ENCODE data around the gene MON2. TPM values are rescaled to one million over a fixed set of nuclear protein-coding genes. Genes with fewer than 3 reads are reported as not detected.
"Not testable (repeated sequence)": the region's sequence is repeated elsewhere in the genome, so short reads cannot be mapped to it uniquely, and the experiment has no call there.

Gene MON2
- polyA plus RNA-seq, 10 donors: 29.2 to 63.8 (median 37.4) TPM

DNA sequence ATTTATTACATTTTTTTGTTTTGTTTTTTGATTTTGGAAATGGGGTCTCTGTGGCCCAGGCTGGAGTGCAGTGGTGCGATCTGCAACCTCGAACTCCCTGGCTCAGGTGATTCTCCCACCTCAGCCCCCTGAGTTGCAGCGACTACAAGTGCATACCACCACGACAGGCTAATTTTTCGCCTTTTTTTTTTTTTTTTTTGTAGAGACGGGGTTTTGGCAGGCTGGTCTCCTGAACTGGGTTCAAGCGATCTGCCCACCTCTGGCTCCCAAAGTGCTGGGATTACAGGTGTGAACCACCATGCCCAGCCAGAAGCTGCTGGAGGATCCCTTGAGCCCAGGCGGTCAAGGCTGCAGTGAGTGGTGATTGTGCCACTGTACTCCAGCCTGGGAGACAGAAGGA is 2.3 kb downstream of the MON2 start:
- no peak for DNase-seq

DNA sequence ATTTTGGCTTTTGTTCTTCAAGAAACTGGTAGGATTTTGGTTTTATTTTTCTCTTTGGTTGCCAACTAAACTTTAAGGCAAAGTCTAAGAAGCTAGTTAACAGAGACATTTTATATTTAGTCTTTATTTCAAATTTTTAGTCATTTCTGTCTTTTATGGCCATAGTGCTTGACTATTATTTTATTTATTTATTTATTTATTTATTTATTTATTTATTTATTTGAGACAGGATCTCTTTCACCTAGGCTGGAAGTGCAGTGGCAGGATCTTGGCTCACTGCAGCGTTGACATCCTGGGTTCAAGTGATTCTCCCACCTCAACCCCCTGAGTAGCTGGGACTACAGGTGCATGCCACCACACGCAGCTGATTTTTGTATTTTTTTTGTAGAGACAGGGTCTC is 3.1 kb downstream of the MON2 start:
- DNase-seq: no peak

DNA sequence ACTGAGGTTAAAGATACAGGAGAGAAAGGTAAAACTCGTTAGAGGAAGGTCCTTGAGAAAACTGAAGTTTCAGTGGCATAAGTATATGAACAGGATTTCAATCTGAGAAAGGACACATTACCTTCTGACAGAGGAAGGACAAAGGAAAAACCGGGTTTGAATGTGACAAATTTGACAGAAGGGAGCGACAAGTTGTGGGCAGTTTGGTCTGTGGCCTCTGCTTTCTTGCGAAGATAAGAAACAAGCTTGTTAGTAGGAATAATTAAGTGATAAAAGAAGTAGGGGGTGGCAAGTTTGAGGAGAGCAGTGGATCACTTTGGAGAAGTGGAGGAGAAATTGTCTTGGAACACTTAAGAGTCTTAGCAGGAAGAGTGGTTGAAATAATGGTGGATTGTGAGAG is 5.1 kb downstream of the MON2 start:
- DNase-seq: no peak

DNA sequence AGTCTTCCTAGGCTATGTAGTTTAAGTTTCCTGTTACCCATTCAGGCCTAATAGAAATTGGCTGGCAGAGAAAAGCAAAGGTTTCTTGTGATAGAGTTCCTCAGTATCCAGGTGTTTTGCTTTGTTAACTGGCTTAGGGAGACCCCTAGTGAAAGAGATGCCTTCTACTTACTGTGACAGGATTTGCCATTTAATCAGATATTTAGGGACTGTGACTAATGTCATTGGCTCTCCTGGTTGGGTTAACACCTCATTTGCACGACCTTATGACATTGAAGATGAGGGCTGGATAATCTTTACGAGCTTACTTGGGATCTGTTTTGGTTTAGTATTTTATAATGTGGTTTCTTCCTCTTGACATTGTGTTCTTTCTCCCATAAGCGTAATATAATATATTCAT is 5.8 kb downstream of the MON2 start:
- DNase-seq: no peak

DNA sequence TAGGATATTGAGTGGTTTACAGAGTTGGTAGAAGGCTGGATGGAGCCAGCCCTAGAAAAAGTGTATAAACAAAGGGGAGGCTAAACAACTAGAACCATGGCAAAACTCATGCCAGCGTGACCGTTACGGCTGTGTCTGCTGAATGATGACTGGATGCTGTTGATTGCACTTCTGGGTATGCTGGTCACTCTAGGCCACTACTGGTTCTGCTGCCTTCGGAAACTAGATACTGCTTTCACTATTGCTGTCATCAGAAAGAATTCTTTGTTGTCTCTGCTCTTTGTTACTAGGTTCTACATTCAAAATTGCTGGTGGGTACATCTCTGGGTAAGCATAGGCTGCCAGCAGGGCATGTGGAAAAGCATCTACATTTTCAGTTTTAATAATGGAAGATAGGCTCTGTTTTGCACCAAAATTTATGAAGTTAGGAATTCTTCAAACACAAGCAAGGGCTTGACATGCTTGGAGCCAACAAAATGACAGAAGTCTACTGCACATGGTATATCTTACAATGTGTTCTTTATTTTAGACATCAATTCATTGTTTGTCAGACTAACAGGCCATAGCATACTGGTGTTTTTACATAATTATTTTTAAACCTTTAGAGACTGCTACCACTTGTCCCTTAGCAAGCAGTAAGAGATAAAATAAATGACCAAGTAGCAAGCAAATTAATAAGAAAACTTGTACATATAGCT is 15.4 kb downstream of the MON2 start:
- DNase-seq: no peak

DNA sequence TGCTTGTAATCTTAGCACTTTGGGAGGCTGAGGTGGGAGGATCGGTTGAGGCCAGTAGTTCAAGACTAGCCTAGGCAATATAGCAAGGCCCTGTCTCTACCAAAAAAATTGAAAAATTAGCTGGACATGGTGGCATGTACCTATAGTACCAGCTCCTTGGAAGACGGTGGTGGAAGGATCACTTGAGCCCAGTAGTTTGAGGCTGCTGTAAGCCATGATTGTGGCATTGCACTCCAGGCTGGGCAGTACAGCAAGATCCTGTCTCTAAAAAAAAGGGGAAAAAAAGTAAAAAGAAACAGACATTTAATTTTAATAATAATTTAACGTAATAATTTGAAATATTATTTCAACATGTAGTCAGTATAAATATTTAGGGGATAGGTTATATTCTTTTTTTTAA is 16.1 kb downstream of the MON2 start:
- no peak for DNase-seq

DNA sequence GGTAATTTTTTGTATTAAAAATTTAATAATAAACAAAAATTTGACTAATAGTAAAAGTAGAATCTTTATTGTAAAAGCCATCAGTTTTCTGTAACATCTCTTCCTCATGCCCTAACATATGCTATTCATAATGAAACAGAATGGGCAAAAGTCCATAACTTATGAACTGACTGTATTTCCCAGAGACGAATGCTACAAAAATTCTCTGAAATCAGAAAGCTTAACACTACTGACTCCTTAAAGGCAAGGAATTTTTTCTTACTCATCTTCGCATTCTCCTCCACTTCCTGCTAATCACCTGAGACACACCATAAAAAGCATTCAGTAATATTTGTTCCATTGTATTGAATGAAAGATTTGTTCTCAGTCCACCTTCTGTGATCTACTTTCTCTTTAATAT is 17.6 kb downstream of the MON2 start:
- peak in 1 of 3 donors; percentile 12 for DNase-seq

DNA sequence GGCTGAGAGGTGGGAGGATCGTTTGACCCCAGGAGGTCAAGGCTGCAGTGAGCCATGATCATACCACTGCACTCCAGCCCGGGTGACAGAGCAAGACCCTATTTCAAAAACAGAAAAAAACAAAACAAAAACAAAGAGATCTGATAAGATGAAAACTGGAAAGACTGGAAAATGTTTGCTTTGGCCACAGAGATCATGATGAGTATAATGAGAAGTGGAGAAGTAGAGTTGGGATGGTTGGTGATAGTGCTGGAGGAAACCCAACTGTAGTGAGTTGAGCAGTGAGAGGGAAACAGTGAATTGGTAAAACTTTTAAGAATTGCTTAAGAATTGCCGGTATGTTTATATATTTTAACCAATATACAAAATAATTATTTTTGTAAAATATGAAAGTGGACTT is 39.2 kb downstream of the MON2 start:
- DNase-seq: no peak

DNA sequence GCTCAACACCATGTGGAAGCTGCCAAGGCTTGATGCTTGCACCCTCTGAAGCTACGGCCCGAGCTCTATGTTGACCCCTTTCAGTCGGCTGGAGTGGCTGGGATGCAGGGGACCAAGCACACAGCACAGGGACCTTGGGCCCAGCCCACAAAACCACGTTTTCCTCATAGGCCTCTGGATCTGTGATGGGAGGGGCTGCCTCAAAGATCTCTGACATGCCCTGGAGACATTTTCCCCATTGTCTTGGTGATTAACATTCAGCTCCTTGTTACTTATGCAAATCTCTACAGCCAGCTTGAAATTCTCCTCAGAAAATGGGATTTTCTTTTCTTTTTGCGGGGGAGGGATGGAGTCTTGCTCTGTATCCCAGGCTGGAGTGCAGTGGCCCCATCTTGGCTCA is 46.3 kb downstream of the MON2 start:
- DNase-seq: no peak

DNA sequence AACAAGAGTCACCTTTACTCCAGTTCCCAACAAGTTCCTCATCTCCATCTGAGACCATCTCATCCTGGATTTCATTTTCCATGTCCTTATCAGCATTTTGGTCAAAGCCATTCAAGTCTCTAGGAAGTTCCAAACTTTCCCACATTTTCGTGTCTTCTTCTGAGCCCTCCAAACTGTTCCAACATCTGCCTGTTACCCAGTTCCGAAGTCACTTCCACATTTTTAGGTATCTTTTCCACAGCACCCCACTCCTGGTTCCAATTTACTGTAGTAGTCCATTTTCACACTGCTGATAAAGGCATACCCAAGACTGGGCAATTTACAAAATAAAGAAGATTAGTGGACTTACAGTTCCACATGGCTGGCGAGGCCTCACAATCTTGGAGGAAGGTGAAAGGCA is 47.5 kb downstream of the MON2 start:
- DNase-seq: not testable (repeated sequence)

DNA sequence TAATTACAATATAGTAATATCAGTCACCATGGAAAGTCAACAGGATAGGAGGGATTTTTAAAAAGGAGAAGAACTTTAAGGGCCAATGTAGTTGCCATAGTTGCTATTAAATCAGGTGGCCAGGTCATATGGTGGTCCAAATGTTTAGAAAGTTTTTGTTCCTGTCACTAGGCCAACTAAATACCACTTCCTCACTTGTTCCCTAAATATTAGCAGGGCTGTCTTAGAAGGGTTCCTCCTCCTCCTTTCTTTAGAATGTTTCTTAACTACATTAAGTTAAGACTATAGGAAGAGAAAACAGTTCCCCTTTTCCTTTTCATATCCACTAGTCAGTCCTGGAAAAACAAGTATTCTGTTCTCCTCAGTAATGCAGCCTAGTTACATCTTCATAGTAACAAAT is 50.3 kb downstream of the MON2 start:
- DNase-seq: peak; percentile 5 to 18 (median 6)

DNA sequence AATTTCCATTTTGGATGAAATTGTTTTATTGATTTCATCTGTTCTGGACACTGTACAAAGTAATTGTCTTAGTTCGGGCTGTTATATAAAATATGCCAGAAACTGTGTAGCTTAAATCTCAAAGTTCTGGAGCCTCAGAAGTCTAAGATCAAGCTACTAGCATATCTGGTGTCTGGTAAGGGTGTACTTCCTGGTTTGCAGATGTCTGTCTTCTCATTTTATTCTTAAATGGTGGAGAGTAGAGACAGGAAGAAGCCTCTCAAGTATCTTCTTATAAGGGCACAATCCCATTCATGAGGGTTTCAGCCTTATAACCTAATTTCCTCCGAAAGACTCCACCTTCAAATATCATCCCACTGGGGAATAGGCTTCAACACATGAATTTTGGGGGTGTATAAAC is 51.3 kb downstream of the MON2 start:
- DNase-seq: no peak

DNA sequence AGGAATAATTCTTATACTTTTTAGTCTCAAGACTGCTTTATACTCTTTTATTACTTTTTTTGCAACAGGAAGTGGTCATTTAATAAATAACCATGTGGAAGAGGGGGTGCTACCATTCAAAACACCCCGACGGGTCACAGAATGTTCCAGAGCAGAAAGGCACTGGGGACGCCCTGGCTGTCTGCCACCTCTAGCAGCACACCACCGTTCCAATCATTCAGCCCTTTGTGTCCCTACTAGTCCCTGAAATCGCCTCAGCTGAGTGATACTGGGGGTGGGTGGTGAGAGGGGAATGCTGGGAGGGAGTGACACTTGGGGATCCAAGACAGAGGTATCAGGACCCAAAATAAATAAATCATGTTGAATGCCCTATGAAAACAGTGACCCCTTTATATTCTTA is 52.4 kb downstream of the MON2 start:
- no peak for DNase-seq

DNA sequence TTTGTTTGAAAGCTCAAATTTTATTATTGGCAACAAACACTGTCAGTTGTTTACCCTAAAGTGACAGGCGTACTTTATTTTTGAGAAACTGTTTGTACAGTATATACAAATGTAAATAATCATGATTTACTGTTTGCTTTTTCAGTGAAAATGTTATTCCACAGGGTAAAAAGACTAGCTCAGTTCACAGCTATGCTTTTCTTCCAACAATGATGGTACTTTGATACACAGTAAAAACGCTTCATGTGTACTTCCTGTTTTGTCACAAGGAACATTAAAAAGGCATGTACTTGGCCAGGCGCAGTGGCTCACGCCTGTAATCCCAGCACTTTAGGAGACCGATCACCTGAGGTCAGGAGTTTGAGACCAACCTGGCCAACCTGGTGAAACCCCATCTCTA is 53.7 kb downstream of the MON2 start:
- no peak for DNase-seq

DNA sequence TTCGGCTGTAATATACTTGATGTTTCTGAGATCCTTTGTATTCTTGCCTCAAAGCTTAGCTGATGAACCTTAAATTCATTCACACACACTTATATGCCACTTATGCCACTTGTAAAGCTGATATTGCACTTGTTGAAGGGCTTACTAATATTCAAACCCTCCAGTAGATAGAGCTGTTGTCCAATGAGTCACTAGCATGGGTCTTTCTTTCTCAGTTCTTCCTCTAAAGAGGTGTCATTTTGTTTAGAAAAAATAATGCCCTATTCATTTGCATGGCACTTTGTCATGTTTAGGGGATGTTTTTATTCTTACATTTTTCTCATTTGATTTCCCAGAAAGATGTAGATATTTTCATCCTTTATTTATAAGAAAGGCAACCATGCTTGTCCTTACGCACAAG is 56.4 kb downstream of the MON2 start:
- no peak for DNase-seq

DNA sequence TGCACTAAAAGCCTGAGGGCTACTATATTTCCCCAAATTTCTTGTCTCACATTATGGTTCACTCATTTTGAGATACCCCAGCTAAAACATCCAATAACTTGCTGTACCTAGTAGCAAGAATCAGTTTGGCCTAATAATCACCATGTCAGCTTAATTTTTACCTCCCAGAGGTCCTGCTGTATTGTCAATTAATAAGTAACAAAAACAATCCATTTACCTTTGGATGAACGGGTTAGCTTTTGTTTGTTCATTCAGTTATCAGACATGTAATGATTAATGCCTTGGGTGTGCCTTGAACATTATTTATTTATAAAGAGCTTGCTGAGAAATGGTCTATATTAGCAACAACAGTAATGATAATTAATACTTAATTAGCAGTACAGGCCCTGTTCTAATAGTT is 57.0 kb downstream of the MON2 start:
- no peak for DNase-seq

DNA sequence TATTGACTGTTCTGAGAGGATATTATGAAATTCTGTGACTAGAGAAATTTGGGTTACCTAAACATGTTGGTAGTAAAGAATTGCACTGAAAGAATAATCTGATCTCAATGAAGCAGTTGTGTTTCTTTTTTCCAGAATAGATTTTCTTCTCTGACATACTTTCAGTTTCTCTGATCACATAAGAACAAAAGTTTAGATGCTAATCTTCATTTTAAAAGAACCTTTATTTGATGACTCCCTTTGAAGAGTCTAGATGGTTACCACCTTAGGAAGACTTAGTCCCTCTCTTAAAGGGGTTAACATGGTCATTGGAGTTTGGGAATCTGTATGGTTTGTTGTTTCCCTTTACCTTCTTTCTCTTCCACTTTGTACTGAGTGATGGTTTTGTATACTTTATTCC is 58.6 kb downstream of the MON2 start:
- DNase-seq: no peak

DNA sequence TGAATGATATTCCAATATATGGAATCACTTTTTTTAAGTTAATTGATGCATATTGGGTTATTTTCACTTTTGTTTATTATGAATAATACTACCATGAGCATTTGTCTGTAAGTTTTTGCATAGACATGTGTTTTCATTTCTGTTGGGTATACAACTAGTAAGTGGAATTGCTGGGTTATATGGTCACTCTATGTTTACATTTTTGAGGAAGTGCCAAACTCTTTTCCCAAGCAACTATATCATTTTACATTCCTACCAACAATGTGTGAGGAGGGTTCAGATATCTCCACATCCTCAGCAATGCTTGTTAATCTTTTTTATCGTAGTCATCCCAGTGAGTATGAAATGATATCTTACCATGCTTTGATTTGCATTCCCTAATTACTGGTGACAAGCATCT is 64.0 kb downstream of the MON2 start:
- peak in 1 of 3 donors; percentile 68 for DNase-seq

DNA sequence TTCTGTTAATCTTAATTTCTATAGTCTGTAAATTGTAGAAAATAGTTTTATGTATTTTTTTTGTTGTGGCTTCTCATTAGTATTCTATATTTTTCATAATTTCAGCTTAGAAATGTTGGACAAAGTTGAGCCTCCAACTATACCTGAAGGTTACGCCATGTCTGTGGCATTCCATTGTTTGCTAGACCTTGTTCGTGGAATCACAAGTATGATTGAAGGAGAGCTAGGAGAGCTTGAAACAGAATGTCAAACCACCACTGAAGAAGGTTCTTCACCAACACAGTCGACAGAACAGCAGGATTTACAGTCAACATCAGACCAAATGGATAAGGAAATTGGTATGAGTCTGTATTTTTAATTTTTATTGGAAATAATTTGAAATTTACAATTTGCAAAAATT is 65.7 kb downstream of the MON2 start:
- DNase-seq: no peak

DNA sequence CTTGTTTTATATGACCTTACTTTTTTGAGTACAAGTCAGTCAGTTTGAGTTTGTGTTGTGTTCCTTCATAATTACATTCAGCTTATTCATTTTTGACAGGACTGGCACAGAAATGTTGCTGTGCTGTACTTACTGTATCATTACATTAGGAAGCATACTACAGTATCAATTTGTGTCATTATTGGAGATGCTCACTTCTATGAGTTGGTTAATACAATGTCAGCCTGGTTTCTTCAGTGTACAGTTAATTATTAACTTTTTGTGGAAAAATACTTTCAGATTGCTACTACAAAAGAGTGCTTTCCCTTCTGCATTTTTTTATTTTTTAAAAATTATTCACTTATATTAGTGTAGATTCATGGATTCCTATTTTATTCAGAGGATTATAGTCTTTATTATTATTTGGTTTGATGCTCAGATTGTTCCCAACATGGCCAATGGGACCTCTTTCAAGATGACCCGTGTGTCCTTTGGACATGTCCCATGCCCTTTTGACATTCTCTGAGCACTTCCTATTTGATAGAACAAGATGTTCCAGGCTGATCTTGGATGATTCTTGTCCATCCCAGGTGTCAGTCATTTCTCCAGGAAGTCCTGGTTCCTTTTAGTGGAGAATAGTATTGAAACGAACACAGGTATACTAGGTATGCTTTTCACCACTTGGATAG is 66.6 kb downstream of the MON2 start:
- no peak for DNase-seq

DNA sequence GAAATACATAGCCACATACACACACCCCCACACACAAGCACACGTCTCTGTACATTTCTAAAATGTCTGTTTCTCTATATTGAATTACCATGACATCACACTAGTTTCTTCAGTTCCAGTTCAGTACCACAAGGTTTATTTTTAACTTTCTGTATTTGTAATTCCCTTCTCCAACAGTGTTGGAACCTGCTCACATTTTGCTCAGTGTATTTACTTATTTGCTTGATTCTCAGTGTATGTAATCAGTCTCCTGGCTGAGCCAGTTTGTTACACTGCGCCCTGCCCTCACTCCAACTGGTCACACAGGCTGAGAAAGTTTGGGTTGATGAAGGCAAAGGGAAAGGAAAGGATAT is 67.1 kb downstream of the MON2 start:
- DNase-seq: no peak

DNA sequence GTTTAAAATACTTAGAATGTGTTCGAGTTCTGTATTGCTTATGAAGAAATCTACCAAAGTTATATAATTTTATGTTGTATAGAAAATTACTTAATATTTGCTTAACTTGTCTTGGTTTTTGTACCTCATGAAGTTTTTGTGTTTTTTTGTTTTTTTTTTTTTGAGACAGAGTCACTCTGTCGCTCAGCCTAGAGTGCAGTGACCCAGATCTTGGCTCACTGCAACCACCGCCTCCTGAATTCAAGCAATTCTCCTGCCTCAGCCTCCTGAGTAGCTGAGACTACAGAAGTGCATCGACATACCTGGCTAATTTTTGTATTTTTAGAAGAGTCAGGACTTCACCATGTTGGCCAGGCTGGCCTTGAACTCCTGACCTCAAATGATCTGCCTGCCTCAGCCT is 69.9 kb downstream of the MON2 start:
- DNase-seq: no peak

DNA sequence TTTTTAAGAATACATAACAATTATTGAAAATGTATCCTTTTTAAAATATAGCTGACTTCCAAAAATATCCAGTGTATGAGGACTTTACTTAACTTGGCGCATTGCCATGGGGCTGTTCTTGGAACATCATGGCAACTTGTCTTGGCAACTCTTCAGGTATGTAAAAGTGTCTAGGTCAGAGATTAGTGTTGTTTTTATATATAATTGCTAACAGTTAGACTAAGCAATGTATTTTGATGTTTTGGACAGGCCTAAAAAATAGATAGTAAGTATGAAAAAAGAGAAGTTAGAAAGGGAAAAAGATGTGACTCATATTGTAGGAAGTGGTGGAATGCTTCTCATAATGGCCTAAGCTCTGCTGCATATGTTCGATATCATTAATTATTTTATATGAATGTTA is 70.9 kb downstream of the MON2 start:
- DNase-seq: peak; percentile 8 to 58 (median 17)

DNA sequence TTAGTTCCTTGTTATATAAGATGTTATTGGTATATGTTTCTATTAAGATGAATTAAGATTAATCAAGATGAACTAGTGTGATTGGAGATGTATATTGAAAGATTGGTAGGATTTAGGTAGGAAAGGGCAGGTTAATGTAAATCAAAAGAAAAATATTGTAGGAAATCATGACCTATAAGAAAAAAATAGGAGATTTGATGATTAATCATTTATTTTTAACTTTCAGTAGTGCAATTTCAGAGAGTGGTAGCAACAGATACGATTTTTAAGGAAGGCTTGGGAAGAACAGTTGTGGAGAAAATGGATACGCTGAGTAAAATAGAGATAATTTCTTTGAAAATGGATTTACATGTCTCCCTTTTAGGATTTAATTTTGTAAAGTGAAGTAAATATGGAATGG is 73.7 kb downstream of the MON2 start:
- no peak for DNase-seq

All from muscle of back (tissue), 11 donors.